HG03095 (cell line): ENCODE measurements around the gene MALL.
"Not testable (repeated sequence)": the region's sequence is repeated elsewhere in the genome, so short reads cannot be mapped to it uniquely, and the experiment has no call there.

ENCODE experiments used
- ATAC-seq: cut with Tn5 transposase; IDR thresholded peaks from one replicate; pipeline ENCODE4 v1.9.1; 2021; ENCODE audit warnings: moderate library complexity; ENCODE audit not compliant: unreplicated experiment

MALL gene

GRCh38 chr2:110054521-110055407 lies 60.9 kb downstream of the MALL start:
- not testable (repeated sequence) for ATAC-seq

GRCh38 chr2:110053688-110054087 lies 61.9 kb downstream of the MALL start:
- ATAC-seq: not testable (repeated sequence)

- not testable (repeated sequence) for ATAC-seq
Observed at GRCh38 chr2:110052166-110052565, 63.5 kb downstream of the MALL start.

- ATAC-seq: not testable (repeated sequence)
Observed at GRCh38 chr2:110050222-110050621, 65.4 kb downstream of the MALL start.

- not testable (repeated sequence) for ATAC-seq
Observed at GRCh38 chr2:110049769-110050168, 65.9 kb downstream of the MALL start.

GRCh38 chr2:110048255-110049197 lies 67.1 kb downstream of the MALL start:
- not testable (repeated sequence) for ATAC-seq

- not testable (repeated sequence) for ATAC-seq
Observed at GRCh38 chr2:110047225-110047624, 68.4 kb downstream of the MALL start.

- not testable (repeated sequence) for ATAC-seq
Observed at GRCh38 chr2:110041941-110042660, 73.5 kb downstream of the MALL start.

- not testable (repeated sequence) for ATAC-seq
Observed at GRCh38 chr2:110037336-110037735, 78.3 kb downstream of the MALL start.

- not testable (repeated sequence) for ATAC-seq
Observed at GRCh38 chr2:110035384-110035783, 80.2 kb downstream of the MALL start.

GRCh38 chr2:110034935-110035334 lies 80.7 kb downstream of the MALL start:
- ATAC-seq: not testable (repeated sequence)
